Endothelial cell of umbilical vein (primary cell): ENCODE data around the gene EHD2. TPM values are rescaled to one million over a fixed set of nuclear protein-coding genes. Genes with fewer than 3 reads are reported as not detected.

ENCODE experiments used
- BruUV-seq: library from RNA; stranded (reverse); fragments of 400-500 nt; replicated peaks from 2 replicates; lab custom pipeline; 2021; lab: Mats Ljungman, UMichigan
- CTCF ChIA-PET: fragments of 300-600, 350-600 bp; sonication (Branson Sonifier 250); formaldehyde crosslinking; loops from one replicate; lab custom pipeline; 2021; ENCODE audit warnings: antibody characterized with exemption, inconsistent platforms; lab: Charles Lee
- POLR2A ChIA-PET: fragments of 300-600, 350-600 bp; sonication (Branson Sonifier 250); formaldehyde crosslinking; loops from one replicate; lab custom pipeline; 2021; ENCODE audit warnings: antibody characterized with exemption, inconsistent platforms; lab: Charles Lee
- DNase-seq: peaks from one replicate; pipeline ENCODE4 v3.0.0-alpha.2; 2011; ENCODE audit warnings: low read depth, low spot score
- FAIRE-seq: peaks from 2 replicates; lab custom pipeline; 2011; peaks lifted over from hg19 to GRCh38; lab: Jason Lieb, UNC
- H2AFZ ChIP-seq: 2 replicates; pipeline ENCODE4 v1.6.0; 2012; ENCODE audit warnings: low read depth, low read length, control low read depth, inconsistent platforms
- H3K27ac ChIP-seq: 2 replicates; pipeline ENCODE4 v1.5.1; 2011; ENCODE audit warnings: low read depth, mild to moderate bottlenecking, control low read depth, low read length, moderate library complexity; ENCODE audit not compliant: insufficient read depth
- H3K27me3 ChIP-seq, 2 experiments: 2 replicates each; pipeline versions ENCODE4 v1.6.0 to v1.6.1; 2011; ENCODE audit warnings: low read length in 2 of 2, mixed read lengths in 1 of 2; ENCODE audit not compliant: control insufficient read depth in 2 of 2, insufficient read depth in 2 of 2
- H3K36me3 ChIP-seq, 2 experiments: 2 replicates in 1 of 2; 3 replicates in 1 of 2; pipeline ENCODE4 v1.5.1; 2011; ENCODE audit warnings: low read length in 2 of 2, mild to moderate bottlenecking in 1 of 2, moderate library complexity in 1 of 2; ENCODE audit not compliant: control insufficient read depth in 2 of 2, insufficient read depth in 2 of 2; ENCODE audit errors: extremely low read depth in 1 of 2
- H3K4me1 ChIP-seq: 3 replicates; pipeline ENCODE4 v1.5.1; 2011; ENCODE audit warnings: mild to moderate bottlenecking, low read length; ENCODE audit not compliant: control insufficient read depth, insufficient read depth; ENCODE audit errors: extremely low read depth
- H3K4me2 ChIP-seq: 2 replicates; pipeline ENCODE4 v1.6.1; 2011; ENCODE audit warnings: low read length, control low read depth, mixed read lengths; ENCODE audit not compliant: insufficient read depth
- H3K4me3 ChIP-seq, 3 experiments: fragments of 200-600 bp in 1 of 3; sonication (generic), shearing (Covaris generic) in 1 of 3; replicated peaks in 1 of 3; 2 replicates each; pipeline ENCODE4 v1.5.1; 2011 to 2016; ENCODE audit warnings: control low read depth in 3 of 3, low read length in 3 of 3, mild to moderate bottlenecking in 2 of 3, inconsistent platforms in 1 of 3, low read depth in 1 of 3, moderate library complexity in 1 of 3; ENCODE audit not compliant: insufficient read depth in 1 of 3
- H3K79me2 ChIP-seq: 2 replicates; pipeline ENCODE4 v1.6.0; 2012; ENCODE audit warnings: low read length, inconsistent platforms; ENCODE audit not compliant: control insufficient read depth, insufficient read depth
- H3K9ac ChIP-seq: replicated peaks from 2 replicates; pipeline ENCODE3; 2011; ENCODE audit warnings: low read length, control low read depth; ENCODE audit not compliant: insufficient read depth; ENCODE audit errors: extremely low read depth
- H3K9me1 ChIP-seq: replicated peaks from 3 replicates; pipeline ENCODE4 v1.6.0; 2011; ENCODE audit warnings: mild to moderate bottlenecking, low read length; ENCODE audit not compliant: control insufficient read depth, insufficient read depth; ENCODE audit errors: extremely low read depth
- H3K9me3 ChIP-seq: replicated peaks from 2 replicates; pipeline ENCODE4 v1.5.1; 2012; ENCODE audit warnings: low read length, inconsistent platforms; ENCODE audit not compliant: control insufficient read depth, insufficient read depth
- H4K20me1 ChIP-seq: replicated peaks from 2 replicates; pipeline ENCODE3; 2011; ENCODE audit warnings: mild to moderate bottlenecking, low read length; ENCODE audit not compliant: control insufficient read depth, insufficient read depth; ENCODE audit errors: extremely low read depth
- CTCF ChIP-seq, 2 donors: IDR thresholded peaks; 1 replicate in 1 of 2; 2 replicates in 1 of 2; pipeline ENCODE4 v1.5.1; 2011; ENCODE audit warnings: low read length in 2 of 2, mild to moderate bottlenecking in 2 of 2, moderate library complexity in 2 of 2, control low read depth in 1 of 2, inconsistent platforms in 1 of 2, low read depth in 1 of 2; ENCODE audit not compliant: insufficient read depth in 1 of 2; ENCODE audit errors: extremely low read depth in 1 of 2
- EZH2 ChIP-seq: IDR thresholded peaks from 2 replicates; pipeline ENCODE4 v1.6.1; 2012; ENCODE audit warnings: borderline replicate concordance, low read depth, mild to moderate bottlenecking, moderate library complexity, low read length, inconsistent platforms; ENCODE audit not compliant: severe bottlenecking
- FOS ChIP-seq: IDR thresholded peaks from 2 replicates; pipeline ENCODE4 v1.6.1; 2011; ENCODE audit warnings: mild to moderate bottlenecking, low read length, moderate library complexity, borderline replicate concordance; ENCODE audit not compliant: insufficient read depth
- GATA2 ChIP-seq: IDR thresholded peaks from 2 replicates; pipeline ENCODE4 v1.7.0; 2011; ENCODE audit warnings: low read depth, mild to moderate bottlenecking, moderate library complexity, mixed read lengths, low read length; ENCODE audit not compliant: insufficient read length, insufficient read depth
- JUN ChIP-seq: IDR thresholded peaks from 2 replicates; pipeline ENCODE4 v1.6.1; 2011; ENCODE audit warnings: borderline replicate concordance, low read depth; ENCODE audit not compliant: insufficient read length, insufficient read depth
- MAX ChIP-seq: IDR thresholded peaks from 2 replicates; pipeline ENCODE4 v1.6.1; 2011; ENCODE audit not compliant: insufficient read depth, insufficient read length
- MYC ChIP-seq: IDR thresholded peaks from one replicate; pipeline ENCODE4 v1.6.1; 2011; ENCODE audit warnings: mild to moderate bottlenecking, low read depth, low read length
- POLR2A ChIP-seq: IDR thresholded peaks from 2 replicates; pipeline ENCODE4 v1.6.1; 2012; ENCODE audit warnings: low read depth, mild to moderate bottlenecking, control low read depth, low read length
- POLR2AphosphoS5 ChIP-seq: IDR thresholded peaks from 2 replicates; pipeline ENCODE4 v1.6.1; 2012; ENCODE audit warnings: low read depth, mild to moderate bottlenecking, control low read depth, low read length, moderate library complexity; ENCODE audit not compliant: insufficient read depth
- dilution Hi-C: fragments of 300-500 bp; cut with MboI; formaldehyde crosslinking; loops from one replicate; pipeline ENCODE4 v1.15.0; 2019; ENCODE audit warnings: low sequenced_read_pairs; ENCODE audit not compliant: extremely low pct_ligation_motif_present
- intact Hi-C: fragments of 100-400 bp; cut with micrococcal nuclease; formaldehyde crosslinking; loops from one replicate; pipeline ENCODE4 v1.10.0; 2022
- polyA plus RNA-seq, 4 experiments: library from polyadenylated mRNA; depleted of rRNA in 3 of 4; stranded (reverse) in 3 of 4; unstranded in 1 of 4; fragments of >200 nt; gene quantifications; 2 replicates each; pipeline versions ENCODE4 v1.2.1 to v1.2.3, GENCODE V29; 2011 to 2012; ENCODE audit warnings: missing spikeins in 1 of 4
- total RNA-seq: library from RNA; stranded (reverse); gene quantifications from 2 replicates; pipeline ENCODE4 v1.2.3, GENCODE V29; 2021

Gene EHD2
- total and polyA plus RNA-seq, 2 donors (not counting 3 experiments of a cell fraction or from before 2014, with no cell fraction given), result 110 to 220 TPM

- TF ChIP-seq POLR2A (no peak), MYC (peak; percentile 93), MAX (peak; percentile 92)
- intact Hi-C loops (loop anchor here (1.0 kb wide), 1 partner anchor 10 kb away; no protein-coding TSS in a partner anchor), dilution Hi-C loops (no loop called here)
- Histone ChIP-seq H3K4me1 (peaks cover 16% of the 10 kb centered on the region), H3K9ac (peak overlapping the region; percentile 4), H3K27ac (peak overlapping the region; percentile 32), H3K27me3 (no peaks in the 10 kb centered on the region), H3K9me1 (no peaks in the 10 kb centered on the region), H3K9me3 (no peaks in the 10 kb centered on the region), H3K79me2 (peaks cover 40% of the 10 kb centered on the region), H3K4me3 (peak overlapping the region in 1 of 3 experiments; percentile 6), H3K36me3 (peaks cover 5 to 23% of the 10 kb centered on the region in 2 experiments), H4K20me1 (no peaks in the 10 kb centered on the region), H3K4me2 (peak overlapping the region; percentile 16), H2AFZ (no peak overlapping the region)
- ChIA-PET CTCF (interaction anchor here (0.8 to 2.8 kb wide), 10 partner anchors 8 to 291 kb away, joined by 3 to 17 read pairs (median 4); no protein-coding TSS in a partner anchor), POLR2A (interaction anchor here (0.6 to 1.4 kb wide), 2 partner anchors 10 to 119 kb away, joined by 3 read pairs; no protein-coding TSS in a partner anchor)
- FAIRE-seq, result peak; percentile 67
- BruUV-seq, result no TSS peak
- DNase-seq, result peak; percentile 70
Observed at GRCh38 chr19:47719047-47719859, 6.0 kb downstream of the EHD2 start.

GRCh38 chr19:47720669-47721422 is 7.6 kb downstream of the EHD2 start:
- H3K9ac ChIP-seq, result no peak overlapping the region
- CTCF ChIA-PET, result interaction anchor here (4.9 kb wide), 1 partner anchor 7 kb away, joined by 32 read pairs; the partner anchor contains the start of gene EHD2
- H3K9me3 ChIP-seq, result no peaks in the 10 kb centered on the region
- no peak overlapping the region for H3K4me3 ChIP-seq
- no peak overlapping the region for H3K27ac ChIP-seq
- H3K79me2 ChIP-seq, result peaks cover 29% of the 10 kb centered on the region
- H4K20me1 ChIP-seq, result no peaks in the 10 kb centered on the region
- H3K4me1 ChIP-seq, result peaks cover 10% of the 10 kb centered on the region
- no peak overlapping the region for H2AFZ ChIP-seq
- POLR2A ChIA-PET, result no interaction called here
- H3K27me3 ChIP-seq, result no peaks in the 10 kb centered on the region
- TF ChIP-seq POLR2A (no peak), MAX (no peak), CTCF (IDR thresholded peaks at IDR 0.05; ENCODE audit: extremely low read depth in 1 of 2, insufficient read depth in 1 of 2, low read depth in 1 of 2, low read length in 2 of 2) (no peak), MYC (no peak), EZH2 (no peak), JUN (no peak), FOS (no peak), POLR2AphosphoS5 (no peak), GATA2 (no peak)
- intact Hi-C loops, result no loop called here
- BruUV-seq, result no TSS peak
- H3K36me3 ChIP-seq, result peaks cover 10 to 25% of the 10 kb centered on the region in 2 experiments
- DNase-seq, result no peak
- no peak for FAIRE-seq
- dilution Hi-C loops, result no loop called here
- H3K9me1 ChIP-seq, result no peaks in the 10 kb centered on the region
- no peak overlapping the region for H3K4me2 ChIP-seq
